Mucosa of gallbladder (tissue), 1 donor: ENCODE measurements around the gene CTNNA3. TPM values are rescaled to one million over a fixed set of nuclear protein-coding genes. Genes with fewer than 3 reads are reported as not detected.

Experiments used
- DNase-seq: peaks from one replicate; pipeline ENCODE4 v3.0.0-alpha.2; 2020; ENCODE audit warnings: low spot score
- total RNA-seq: library from RNA; stranded (reverse); gene quantifications from one replicate; pipeline ENCODE4 v1.2.1, GENCODE V29; 2021
- donor health status: DM: no; HTN: no; CAD: no.

Gene CTNNA3
- total RNA-seq, 1 donor from 2014 or later, result 3.7 TPM

DNA sequence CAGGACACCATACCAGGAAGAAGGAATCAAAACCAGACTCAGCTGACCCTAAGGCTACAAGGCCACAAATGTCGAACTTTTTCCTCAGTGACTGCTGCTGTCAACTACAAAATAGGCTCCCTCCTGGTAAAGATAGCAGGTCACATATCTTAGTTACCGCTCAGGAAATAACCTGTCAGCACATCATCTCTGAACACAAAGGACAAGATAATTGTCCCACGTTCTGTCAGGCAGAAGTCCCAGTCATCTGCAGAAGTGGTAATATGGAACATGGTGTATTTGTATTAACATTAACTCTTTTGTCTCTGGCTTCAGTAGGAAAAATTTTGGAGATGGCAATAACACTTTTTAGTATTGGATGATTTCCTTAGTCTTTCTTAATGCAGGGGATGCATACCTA is 1400.4 kb downstream of the CTNNA3 start:
- no peak for DNase-seq

GRCh38 chr10:66294538-66294937 is 1401.5 kb downstream of the CTNNA3 start:
- DNase-seq, result no peak

GRCh38 chr10:66292922-66293321 is 1403.1 kb downstream of the CTNNA3 start:
- DNase-seq, result no peak

- no peak for DNase-seq
Observed at GRCh38 chr10:66292456-66292855, 1403.5 kb downstream of the CTNNA3 start.

DNA sequence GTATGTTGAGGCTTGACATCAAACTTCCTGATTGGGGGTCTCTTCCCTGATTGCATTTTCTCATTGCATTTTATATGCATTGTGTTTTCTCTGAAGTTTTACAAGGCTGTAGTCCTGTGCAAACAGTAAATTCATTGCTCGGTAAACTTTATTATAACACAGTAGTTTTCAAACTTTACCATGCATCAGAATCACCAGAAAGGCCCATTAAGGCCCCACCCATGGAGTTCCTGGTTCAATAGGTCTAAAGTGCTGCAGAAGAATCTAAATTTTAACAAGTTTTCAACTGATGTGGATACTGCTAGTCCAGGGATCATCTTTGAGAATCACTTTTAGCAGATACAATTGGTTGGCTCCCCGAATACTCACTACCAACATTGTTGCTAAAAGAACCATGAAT is 1404.9 kb downstream of the CTNNA3 start:
- DNase-seq, result no peak

DNA sequence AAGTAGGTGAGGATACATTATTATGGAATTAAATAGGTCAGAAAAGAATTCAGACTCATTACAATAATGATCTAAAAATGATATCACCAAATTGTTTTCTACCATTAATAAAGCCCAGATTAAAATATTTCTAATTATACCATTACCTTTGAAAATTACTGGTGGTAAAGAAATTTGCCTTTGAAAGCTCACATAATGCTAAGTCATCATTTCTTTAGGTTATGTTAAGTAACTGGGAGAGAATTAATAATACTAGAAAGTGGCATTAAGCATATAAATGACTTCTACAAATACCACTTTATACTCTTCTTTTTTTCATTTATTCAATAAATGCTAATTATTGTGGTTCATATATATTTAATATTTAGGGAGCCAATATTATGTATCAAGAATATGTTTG is 1411.4 kb downstream of the CTNNA3 start:
- DNase-seq, result no peak

DNA sequence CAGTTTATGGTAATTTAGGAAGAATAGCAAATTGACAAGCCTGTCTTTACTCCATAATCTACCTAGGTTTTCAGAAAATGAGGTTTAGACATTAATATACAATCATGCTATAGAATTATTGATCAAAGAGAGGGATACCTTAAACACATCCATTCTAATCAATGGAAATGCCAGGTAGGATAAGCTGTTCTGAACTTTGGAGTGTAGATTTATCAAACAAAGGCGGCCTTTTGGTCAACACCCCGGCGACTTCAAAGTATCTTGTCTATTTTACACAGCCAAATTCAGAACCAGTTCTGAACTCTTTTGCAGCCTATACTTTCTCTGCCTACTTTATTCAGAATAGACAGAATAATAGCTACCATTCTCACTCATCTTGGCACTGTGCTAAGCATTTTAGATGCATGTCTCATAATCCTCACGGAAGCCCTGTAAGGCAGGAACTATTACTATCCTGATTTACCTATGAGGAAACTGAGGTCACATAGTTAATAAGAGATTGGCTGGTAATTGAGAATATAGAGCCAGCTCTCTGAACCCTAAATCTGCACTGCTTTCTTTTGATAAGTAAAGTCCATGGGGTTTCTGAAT is 1412.0 kb downstream of the CTNNA3 start:
- DNase-seq, result no peak

- no peak for DNase-seq
Observed at GRCh38 chr10:66283064-66283463, 1412.9 kb downstream of the CTNNA3 start.

DNA sequence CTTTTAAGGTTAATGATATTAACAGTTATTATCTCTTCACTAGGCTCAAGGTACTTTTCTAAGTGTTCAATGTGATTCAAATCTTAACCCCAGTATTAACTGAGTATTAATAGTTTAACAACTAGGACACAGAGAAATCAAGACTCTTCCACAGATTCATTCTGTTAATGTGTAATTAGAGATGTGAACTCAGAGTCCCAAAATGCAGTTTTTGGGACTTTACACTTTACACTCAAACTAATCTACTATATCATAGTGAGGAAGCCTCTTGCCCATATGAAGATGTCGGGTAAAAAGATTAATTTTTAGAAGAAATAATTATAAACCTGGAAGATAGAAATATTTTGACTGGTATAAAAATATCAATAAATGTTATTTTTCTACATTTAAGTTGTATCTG is 1414.7 kb downstream of the CTNNA3 start:
- DNase-seq, result no peak

- DNase-seq, result no peak
Observed at GRCh38 chr10:66277481-66277880, 1418.5 kb downstream of the CTNNA3 start.

- DNase-seq, result no peak
Observed at GRCh38 chr10:66273966-66274519, 1422.0 kb downstream of the CTNNA3 start.

GRCh38 chr10:66265398-66265797 is 1430.6 kb downstream of the CTNNA3 start:
- no peak for DNase-seq

DNA sequence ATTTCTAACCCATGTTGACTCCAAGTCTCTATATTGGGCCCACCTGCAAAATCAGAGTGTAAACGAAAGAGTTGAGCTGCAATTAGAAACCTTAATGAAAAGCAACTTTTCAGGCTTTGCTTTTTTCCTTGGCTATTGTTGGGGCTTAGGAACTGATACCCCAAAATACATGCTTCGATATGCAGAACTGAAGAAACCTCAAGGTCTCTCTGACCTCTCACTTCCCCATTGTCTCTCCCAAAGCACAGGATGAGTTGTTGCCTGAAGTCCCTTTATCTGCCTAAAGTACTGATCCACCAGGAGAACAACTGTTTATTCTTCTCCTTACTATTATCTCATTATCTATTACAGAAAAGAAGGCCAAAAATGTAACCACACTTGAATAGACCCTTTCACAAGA is 1436.2 kb downstream of the CTNNA3 start:
- DNase-seq, result no peak

DNA sequence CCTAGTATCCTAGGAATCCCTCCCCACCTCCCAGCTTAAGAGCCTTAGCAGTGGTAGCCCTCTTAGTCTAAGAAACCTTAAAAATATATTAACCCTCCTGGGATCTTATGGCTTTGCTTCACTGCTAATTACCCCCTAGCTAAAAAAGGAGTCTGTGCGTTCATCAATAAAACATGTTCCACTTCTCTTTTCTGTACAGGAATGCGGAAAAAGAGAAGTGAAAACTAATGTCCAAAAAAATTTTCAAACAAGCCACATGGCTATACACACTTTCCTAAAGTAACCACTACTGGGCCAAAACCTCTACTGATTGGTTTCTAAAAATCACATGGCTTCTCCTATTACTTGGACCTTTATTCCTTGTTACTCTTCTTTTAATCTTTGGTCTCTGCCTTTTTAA is 1437.3 kb downstream of the CTNNA3 start:
- no peak for DNase-seq

DNA sequence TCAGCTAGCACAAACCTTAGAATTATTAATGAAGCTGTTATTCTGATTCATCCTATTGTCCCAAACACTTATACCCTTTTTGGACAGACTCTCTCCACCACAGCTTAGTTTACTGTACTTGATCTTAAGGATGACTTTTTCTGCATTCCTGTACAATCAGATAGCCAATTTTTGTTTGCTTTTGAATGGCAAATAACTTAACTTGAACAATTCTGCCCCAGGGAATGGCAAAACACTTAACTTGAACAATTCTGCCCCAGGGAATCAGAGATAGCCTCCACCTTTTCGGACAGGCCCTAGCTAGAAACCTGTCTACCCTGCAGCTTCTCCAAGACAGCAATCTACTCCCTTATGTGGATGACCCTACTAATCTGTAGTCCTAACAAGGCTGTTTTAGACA is 1438.2 kb downstream of the CTNNA3 start:
- DNase-seq, result no peak

GRCh38 chr10:66252986-66253385 is 1443.0 kb downstream of the CTNNA3 start:
- DNase-seq, result no peak

GRCh38 chr10:66246177-66246576 is 1449.8 kb downstream of the CTNNA3 start:
- no peak for DNase-seq

GRCh38 chr10:66244953-66245352 is 1451.0 kb downstream of the CTNNA3 start:
- no peak for DNase-seq

DNA sequence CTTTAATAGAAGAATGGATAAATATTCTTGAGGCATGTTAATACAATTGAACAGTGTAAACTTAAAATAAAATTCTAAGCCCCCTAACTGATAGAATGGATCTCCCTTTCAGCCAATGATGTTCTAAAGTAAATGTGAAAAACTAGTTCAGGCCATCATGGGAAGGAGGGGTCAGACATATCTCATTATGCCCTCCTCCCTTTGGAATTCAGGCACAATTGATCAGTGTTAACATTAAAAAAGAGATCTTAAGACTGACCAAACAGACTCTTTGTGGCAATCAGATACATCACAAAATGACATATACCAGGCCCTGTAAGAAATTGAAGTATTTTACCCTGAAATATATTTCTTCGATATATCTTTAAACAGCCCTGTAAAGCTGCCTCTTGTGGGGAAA is 1453.1 kb downstream of the CTNNA3 start:
- DNase-seq, result no peak

DNA sequence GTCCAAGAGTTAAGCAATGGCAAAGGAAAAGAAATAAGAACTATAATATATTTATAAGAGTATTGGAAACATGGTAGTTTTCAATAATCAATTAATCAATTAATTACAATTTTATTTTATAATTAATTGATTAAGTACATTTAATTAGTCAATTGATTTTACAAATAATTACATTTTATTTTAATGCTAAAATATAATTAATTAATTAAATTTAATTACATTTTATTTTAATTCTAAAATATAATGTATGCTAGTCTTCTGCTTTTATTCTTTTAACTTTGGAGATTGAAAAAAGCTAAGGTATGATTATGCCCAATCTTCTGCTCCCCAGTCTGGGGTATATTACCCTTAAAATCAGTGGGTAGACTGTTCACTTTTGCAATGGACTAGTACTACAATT is 1456.9 kb downstream of the CTNNA3 start:
- no peak for DNase-seq

GRCh38 chr10:66238343-66238742 is 1457.7 kb downstream of the CTNNA3 start:
- no peak for DNase-seq

DNA sequence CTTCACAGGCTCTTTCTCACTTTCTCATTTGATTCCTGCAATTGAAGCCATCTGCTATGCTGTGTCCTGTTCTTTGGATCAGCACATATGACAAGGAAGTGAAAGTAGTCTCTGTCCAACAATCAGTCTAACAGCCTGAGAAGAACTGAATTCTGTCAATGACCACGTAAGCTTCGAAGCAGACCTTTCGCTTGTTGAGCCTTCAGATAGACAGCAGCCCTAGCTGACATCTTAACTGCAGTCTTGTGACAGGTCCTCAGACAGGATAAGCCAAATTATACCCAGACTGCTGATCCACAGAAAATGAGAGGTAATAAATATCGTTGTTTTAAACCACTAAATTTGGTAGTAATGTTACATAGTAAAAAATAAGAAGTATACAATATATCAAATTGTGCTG is 1461.1 kb downstream of the CTNNA3 start:
- DNase-seq, result no peak

GRCh38 chr10:66228887-66229286 is 1467.1 kb downstream of the CTNNA3 start:
- DNase-seq, result no peak

DNA sequence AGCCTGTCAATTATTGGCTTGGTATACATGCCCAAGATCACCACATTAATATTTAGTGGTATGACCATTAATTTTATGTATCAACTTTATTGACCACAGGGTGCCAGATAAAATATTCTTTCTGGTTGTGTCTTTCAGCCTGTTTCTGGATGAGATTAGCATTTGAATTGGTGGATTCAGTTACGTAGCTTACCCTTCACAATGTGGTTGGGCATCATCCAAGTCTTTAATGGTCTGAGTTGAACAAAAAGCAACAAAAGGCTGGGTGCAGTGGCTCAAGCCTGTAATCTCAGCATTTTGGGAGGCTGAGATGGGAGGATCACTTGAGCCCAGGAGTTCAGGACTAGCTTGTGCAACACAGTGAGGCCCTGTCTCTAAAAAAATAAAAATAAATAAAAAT is 1472.3 kb downstream of the CTNNA3 start:
- DNase-seq, result no peak
